Lung (tissue), 12 donors: ENCODE measurements around the gene NTSR2. TPM values are rescaled to one million over a fixed set of nuclear protein-coding genes. Genes with fewer than 3 reads are reported as not detected.

ENCODE experiments used
- ATAC-seq: fragments of 200-7000 bp; cut with Tn5 transposase; one replicate; pipeline ENCODE4 v1.9.1; 2020; ENCODE audit warnings: moderate number of reproducible peaks; ENCODE audit not compliant: insufficient read depth, low FRiP score
- DNase-seq, 3 donors: peaks; one replicate each; pipeline ENCODE4 v3.0.0-alpha.2; 2013 to 2017
- H3K27ac ChIP-seq, 2 donors: one replicate each; pipeline ENCODE4 v1.5.1; 2013; ENCODE audit warnings: mild to moderate bottlenecking in 2 of 2, moderate library complexity in 2 of 2, control low read depth in 1 of 2, inconsistent platforms in 1 of 2, low read depth in 1 of 2, low read length in 1 of 2
- H3K27me3 ChIP-seq, 3 donors: one replicate each; pipeline ENCODE4 v1.5.1; 2013; ENCODE audit warnings: low read length in 2 of 3; ENCODE audit not compliant: control insufficient read depth in 3 of 3, insufficient read depth in 3 of 3
- H3K36me3 ChIP-seq, 4 donors: one replicate each; pipeline ENCODE4 v1.5.1; 2013; ENCODE audit warnings: low read length in 4 of 4, mild to moderate bottlenecking in 1 of 4, moderate library complexity in 1 of 4; ENCODE audit not compliant: control insufficient read depth in 4 of 4, insufficient read depth in 4 of 4
- H3K4me1 ChIP-seq, 5 donors: one replicate each; pipeline ENCODE4 v1.5.1; 2013; ENCODE audit warnings: low read length in 5 of 5, mild to moderate bottlenecking in 2 of 5, moderate library complexity in 1 of 5; ENCODE audit not compliant: control insufficient read depth in 5 of 5, insufficient read depth in 5 of 5
- H3K4me3 ChIP-seq: one replicate; pipeline ENCODE4 v1.5.1; 2013; ENCODE audit warnings: mild to moderate bottlenecking, control low read depth, moderate library complexity
- H3K9ac ChIP-seq, 2 donors: one replicate each; pipeline ENCODE4 v1.5.1; 2013; ENCODE audit warnings: low read length in 2 of 2, control low read depth in 1 of 2; ENCODE audit not compliant: insufficient read depth in 1 of 2
- H3K9me3 ChIP-seq, 4 donors: one replicate each; pipeline ENCODE4 v1.5.1; 2013; ENCODE audit warnings: low read length in 3 of 4, mild to moderate bottlenecking in 1 of 4, moderate library complexity in 1 of 4; ENCODE audit not compliant: control insufficient read depth in 4 of 4, insufficient read depth in 3 of 4
- CTCF ChIP-seq: IDR thresholded peaks from 2 replicates; pipeline ENCODE4 v1.5.1; 2012; ENCODE audit warnings: mild to moderate bottlenecking; ENCODE audit errors: control extremely low read depth, extremely low read depth
- WGBS, 2 donors: extraction: QIAGEN DNeasy Blood & Tissue Kit; methylation state at CpG; one replicate each; pipeline ENCODE4 v1.1.7; 2013; 5-methylcytosine and 5-hydroxymethylcytosine counted together
- polyA plus RNA-seq, 2 donors: library from polyadenylated mRNA; stranded (reverse); fragments of 200-250 nt; gene quantifications; one replicate each; pipeline ENCODE4 v1.2.1, GENCODE V29; 2013
- total RNA-seq, 2 donors: library from RNA; depleted of rRNA in 1 of 2; stranded (reverse); fragments of >200 nt in 1 of 2; gene quantifications; one replicate each; pipeline ENCODE4 v1.2.1, GENCODE V29; 2014 to 2021
- donor health status: control.
- donor health status: control.
- donor health status: Bipolar disorder and iron deficiency.
- donor health status: healthy.
- donor health status: DM: yes; HTN: yes; CAD: no.

Gene NTSR2
- total and polyA plus RNA-seq, 4 donors: not detected

- ATAC-seq: no peak
- Histone ChIP-seq H3K9me3 (no peaks in the 10 kb centered on the region), H3K27me3 (peaks cover 0 to 3% (median 0%) of the 10 kb centered on the region in 3 donors), H3K4me1 (peaks cover 0 to 8% (median 0%) of the 10 kb centered on the region in 5 donors), H3K4me3 (no peak overlapping the region), H3K9ac (no peak overlapping the region), H3K27ac (no peak overlapping the region), H3K36me3 (no peaks in the 10 kb centered on the region)
- 89 to 91% methylated on average over 1 of the region's 1 CpG for WGBS, 2 donors
- DNase-seq: no peak
- TF ChIP-seq CTCF: no peak
These were observed 47.6 kb upstream of the NTSR2 start for GRCh38 chr2:11717623-11718022.

- Histone ChIP-seq H3K4me1 (peaks cover 0 to 11% (median 0%) of the 10 kb centered on the region in 5 donors), H3K36me3 (no peaks in the 10 kb centered on the region), H3K9ac (no peak overlapping the region), H3K9me3 (no peaks in the 10 kb centered on the region), H3K27me3 (peaks cover 0 to 3% (median 0%) of the 10 kb centered on the region in 3 donors), H3K27ac (no peak overlapping the region), H3K4me3 (no peak overlapping the region)
- TF ChIP-seq CTCF: no peak
- WGBS, 2 donors: 64 to 65% methylated on average over 8 of the region's 8 CpGs
- ATAC-seq (peak; percentile 24), DNase-seq (peak; percentile 50 to 88 (median 78))
These were observed 46.8 kb upstream of the NTSR2 start for GRCh38 chr2:11716689-11717321.

GRCh38 chr2:11715987-11716652, 46.1 kb upstream of the NTSR2 start:
- no peaks in the 10 kb centered on the region for H3K36me3 ChIP-seq
- H3K9me3 ChIP-seq: no peaks in the 10 kb centered on the region
- 89 to 91% methylated on average over 12 of the region's 12 CpGs for WGBS, 2 donors
- peaks cover 0 to 3% (median 0%) of the 10 kb centered on the region in 3 donors for H3K27me3 ChIP-seq
- no peak overlapping the region for H3K27ac ChIP-seq
- no peak for TF ChIP-seq CTCF
- ATAC-seq: no peak
- no peak overlapping the region for H3K9ac ChIP-seq
- H3K4me1 ChIP-seq: peaks cover 0 to 16% (median 2%) of the 10 kb centered on the region in 5 donors
- H3K4me3 ChIP-seq: no peak overlapping the region
- no peak for DNase-seq
